Measurements from ENCODE around the gene PIWIL4.

The PIWIL4 gene

GRCh38 chr11:94666792-94667721 lies 99.9 kb downstream of the PIWIL4 start:
- DNase-seq: no peak

- DNase-seq: no peak
Measured at GRCh38 chr11:94668212-94668793, 101.1 kb downstream of the PIWIL4 start.

- no peak for DNase-seq
Measured at GRCh38 chr11:94669023-94669422, 101.9 kb downstream of the PIWIL4 start.

All from stimulated activated CD4-positive, alpha-beta T cell treated with anti-CD3 and anti-CD28 coated beads, Interleukin-2, amount 100 ng/mL, for 48 hours (primary cell).